Measurements from ENCODE around the gene CEP43. TPM values are rescaled to one million over a fixed set of nuclear protein-coding genes. Genes with fewer than 3 reads are reported as not detected.

Gene CEP43
- total RNA-seq, 5 donors from 2014 or later (not counting 1 experiment from before 2014, with no cell fraction given): 12.3 to 15.9 (median 14.8) TPM

DNA sequence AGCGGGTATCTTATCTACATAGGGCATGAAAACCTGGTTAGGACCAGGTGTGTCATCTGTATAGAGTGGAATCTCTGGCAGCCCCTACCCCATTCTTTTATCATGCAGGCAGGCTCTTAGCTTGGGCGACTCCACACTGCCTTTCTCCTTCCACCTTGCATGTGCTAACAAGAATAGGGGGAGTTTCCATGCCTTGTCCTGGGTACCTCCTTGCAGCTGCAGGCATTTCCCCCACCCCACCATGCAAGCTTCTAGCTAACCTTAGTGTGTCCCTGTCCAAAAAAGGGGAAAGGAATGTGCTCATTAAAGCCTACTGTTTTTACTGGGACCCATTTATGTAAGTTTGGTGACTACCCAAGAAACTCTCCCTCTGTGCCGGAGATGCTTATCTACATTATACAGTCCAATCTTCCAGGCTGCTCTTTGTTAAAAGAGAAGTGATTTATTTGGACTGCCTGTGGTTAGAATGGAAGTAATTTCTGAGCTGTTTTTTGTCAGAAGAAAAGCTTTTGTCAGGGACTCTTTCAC is 10.5 kb upstream of the CEP43 start:
- CTCF ChIA-PET: interaction anchor here (0.6 to 3.7 kb wide), 32 partner anchors 9 to 218 kb away, joined by 3 to 38 read pairs (median 6); partner anchors contain the start of genes RNASET2 (in 2 of the 2) and CEP43 (in 1 of the 2)

DNA sequence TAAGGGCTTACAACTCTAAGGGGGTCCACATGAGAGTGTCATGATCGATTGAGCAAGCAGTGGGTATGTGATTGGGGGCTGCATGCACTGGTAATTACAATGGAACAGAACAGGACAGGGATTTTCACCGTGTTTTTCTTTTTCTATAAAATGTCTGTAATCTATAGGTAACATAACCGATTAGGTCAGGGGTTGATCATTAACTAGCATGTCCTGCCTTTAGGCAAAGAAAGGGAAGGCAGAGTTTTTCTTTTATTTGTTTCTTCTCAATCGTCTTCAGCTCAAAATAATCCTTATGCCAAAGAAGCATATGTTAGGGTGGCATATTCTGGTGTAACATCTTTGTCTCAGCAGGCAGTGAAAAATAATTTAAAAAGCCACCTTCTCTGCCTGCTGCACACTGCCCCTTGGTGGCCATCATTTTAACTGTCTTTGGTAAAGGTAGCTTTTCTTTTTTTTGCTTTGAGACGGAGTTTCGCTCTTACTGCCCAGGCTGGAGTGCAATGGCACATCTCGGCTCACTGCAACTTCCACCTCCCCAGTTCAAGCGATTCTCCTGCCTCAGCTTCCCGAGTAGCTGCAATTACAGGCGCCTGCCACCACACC is 9.7 kb upstream of the CEP43 start:
- Mint-ChIP-seq H3K36me3 (peaks cover 21% of the 10 kb centered on the region), H3K4me3 (no peak overlapping the region), H3K27ac (peak overlapping the region; percentile 61 to 65), H3K9me3 (no peaks in the 10 kb centered on the region), H3K4me1 (peaks cover 15 to 31% (median 30%) of the 10 kb centered on the region in 3 donors), H3K27me3 (no peaks in the 10 kb centered on the region)
- WGBS (ENCODE audit: insufficient coverage): 50% methylated on average over 2 of the region's 10 CpGs
- H3K27ac ChIP-seq (ENCODE audit: low read length): no peak overlapping the region
- CTCF ChIA-PET: interaction anchor here (0.6 to 3.7 kb wide), 42 partner anchors 8 to 382 kb away, joined by 3 to 38 read pairs (median 6); partner anchors contain the start of genes CEP43 (in 2 of the 2) and RNASET2 (in 1 of the 2)
- peaks cover 0 to 9% of the 10 kb centered on the region in 2 donors for H3K36me3 ChIP-seq (ENCODE audit: control insufficient read depth in 2 of 2, extremely low read depth in 1 of 2, insufficient read depth in 1 of 2, low read length in 1 of 2)
- H3K9me3 ChIP-seq: no peaks in the 10 kb centered on the region
- ATAC-seq (replicated peaks in 1 of 4): peak; percentile 66 to 82 (median 76)
- H3K4me1 ChIP-seq (ENCODE audit: control insufficient read depth in 1 of 2, extremely low read depth in 1 of 2, insufficient read depth in 2 of 2, low read length in 2 of 2): peaks cover 8 to 9% of the 10 kb centered on the region in 2 experiments
- no peak overlapping the region for H3K4me3 ChIP-seq (ENCODE audit: control insufficient read depth in 1 of 2, extremely low read depth in 1 of 2, low read length in 1 of 2)
- POLR2A ChIA-PET: interaction anchor here (0.6 to 0.7 kb wide), 3 partner anchors 33 to 203 kb away, joined by 3 to 4 read pairs (median 4); partner anchors contain the start of gene RNASET2 (in 1 of the 2)
- DNase-seq: peak in 27 of 35 experiments; percentile 14 to 76 (median 43)
- no peaks in the 10 kb centered on the region for H3K27me3 ChIP-seq (replicated peaks in 1 of 2; ENCODE audit: control insufficient read depth in 2 of 2, extremely low read depth in 1 of 2, insufficient read depth in 2 of 2, low read length in 1 of 2)

More for the DNA sequence above, 10.5 kb upstream of the CEP43 start:
- POLR2A ChIA-PET: no interaction called here
- Histone ChIP-seq H3K27me3 (replicated peaks in 1 of 2; ENCODE audit: control insufficient read depth in 2 of 2, extremely low read depth in 1 of 2, insufficient read depth in 2 of 2, low read length in 1 of 2) (no peaks in the 10 kb centered on the region), H3K27ac (ENCODE audit: low read length) (no peak overlapping the region), H3K4me1 (ENCODE audit: control insufficient read depth in 1 of 2, extremely low read depth in 1 of 2, insufficient read depth in 2 of 2, low read length in 2 of 2) (peaks cover 8 to 9% of the 10 kb centered on the region in 2 experiments), H3K36me3 (ENCODE audit: control insufficient read depth in 2 of 2, extremely low read depth in 1 of 2, insufficient read depth in 1 of 2, low read length in 1 of 2) (peaks cover 0 to 7% of the 10 kb centered on the region in 2 donors), H3K9me3 (no peaks in the 10 kb centered on the region), H3K4me3 (ENCODE audit: control insufficient read depth in 1 of 2, extremely low read depth in 1 of 2, low read length in 1 of 2) (no peak overlapping the region)
- peaks cover 15 to 31% (median 31%) of the 10 kb centered on the region in 3 donors for H3K4me1 Mint-ChIP-seq
- peaks cover 20% of the 10 kb centered on the region for H3K36me3 Mint-ChIP-seq
- WGBS (ENCODE audit: insufficient coverage): no CpG with 5 or more reads among the region's 3 CpGs
- peak overlapping the region in 1 of 2 donors; percentile 61 for H3K27ac Mint-ChIP-seq
- ATAC-seq (replicated peaks in 1 of 4) (no peak), DNase-seq (no peak)
- H3K4me3 Mint-ChIP-seq: no peak overlapping the region
- H3K9me3 Mint-ChIP-seq: no peaks in the 10 kb centered on the region
- no peaks in the 10 kb centered on the region for H3K27me3 Mint-ChIP-seq

GRCh38 chr6:166996406-166996805 is 2.8 kb upstream of the CEP43 start:
- H3K27me3 Mint-ChIP-seq: no peaks in the 10 kb centered on the region
- H3K9me3 Mint-ChIP-seq: no peaks in the 10 kb centered on the region
- Histone ChIP-seq H3K4me1 (ENCODE audit: control insufficient read depth in 1 of 2, extremely low read depth in 1 of 2, insufficient read depth in 2 of 2, low read length in 2 of 2) (peaks cover 6 to 17% of the 10 kb centered on the region in 2 experiments), H3K9me3 (no peaks in the 10 kb centered on the region), H3K4me3 (ENCODE audit: control insufficient read depth in 1 of 2, extremely low read depth in 1 of 2, low read length in 1 of 2) (no peak overlapping the region), H3K27me3 (replicated peaks in 1 of 2; ENCODE audit: control insufficient read depth in 2 of 2, extremely low read depth in 1 of 2, insufficient read depth in 2 of 2, low read length in 1 of 2) (no peaks in the 10 kb centered on the region), H3K27ac (ENCODE audit: low read length) (no peak overlapping the region), H3K36me3 (ENCODE audit: control insufficient read depth in 2 of 2, extremely low read depth in 1 of 2, insufficient read depth in 1 of 2, low read length in 1 of 2) (peaks cover 0 to 8% of the 10 kb centered on the region in 2 donors)
- ChIA-PET CTCF (interaction anchor here in 1 of 2 donors (1.1 to 1.2 kb wide), 2 partner anchors 55 to 222 kb away, joined by 4 to 8 read pairs; no protein-coding TSS in a partner anchor), POLR2A (interaction anchor here (0.5 to 0.6 kb wide), 2 partner anchors 17 to 133 kb away, joined by 3 read pairs; no protein-coding TSS in a partner anchor)
- DNase-seq (no peak), ATAC-seq (replicated peaks in 1 of 4) (no peak)
- no peak overlapping the region for H3K4me3 Mint-ChIP-seq
- no peak overlapping the region for H3K27ac Mint-ChIP-seq
- WGBS (ENCODE audit: insufficient coverage): 95% methylated on average over 3 of the region's 7 CpGs
- H3K36me3 Mint-ChIP-seq: peaks cover 14% of the 10 kb centered on the region
- peaks cover 24 to 32% (median 26%) of the 10 kb centered on the region in 3 donors for H3K4me1 Mint-ChIP-seq

DNA sequence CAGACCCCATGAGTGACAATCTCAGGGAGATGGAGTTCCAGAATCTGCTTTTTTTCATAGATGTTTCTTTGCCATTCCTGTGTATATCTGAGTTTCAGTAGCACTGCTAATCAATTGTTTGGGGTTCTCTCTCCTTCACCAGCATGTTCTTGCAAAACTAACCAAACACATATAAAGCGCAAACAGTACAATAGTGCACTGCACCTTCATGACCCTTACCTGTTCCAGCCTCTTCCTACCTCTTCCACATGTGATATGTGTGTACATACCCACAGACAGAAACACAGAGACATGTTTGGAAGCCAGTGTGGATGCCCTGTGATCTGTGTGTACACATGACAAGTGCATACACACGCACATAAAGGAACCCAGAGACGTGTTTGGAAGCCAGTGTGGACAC is 1.8 kb upstream of the CEP43 start:
- peaks cover 11% of the 10 kb centered on the region for H3K36me3 Mint-ChIP-seq
- H3K27ac ChIP-seq (ENCODE audit: low read length): no peak overlapping the region
- DNase-seq: no peak
- H3K36me3 ChIP-seq (ENCODE audit: control insufficient read depth in 2 of 2, extremely low read depth in 1 of 2, insufficient read depth in 1 of 2, low read length in 1 of 2): peaks cover 0 to 9% of the 10 kb centered on the region in 2 donors
- ChIA-PET POLR2A (no interaction called here), CTCF (interaction anchor here (0.9 to 1.5 kb wide), 2 partner anchors 8 to 145 kb away, joined by 3 to 4 read pairs; no protein-coding TSS in a partner anchor)
- no peaks in the 10 kb centered on the region for H3K27me3 Mint-ChIP-seq
- H3K27ac Mint-ChIP-seq: peak overlapping the region; percentile 55 to 77
- peak overlapping the region; percentile 95 to 98 for H3K4me3 ChIP-seq (ENCODE audit: control insufficient read depth in 1 of 2, extremely low read depth in 1 of 2, low read length in 1 of 2)
- no peaks in the 10 kb centered on the region for H3K27me3 ChIP-seq (replicated peaks in 1 of 2; ENCODE audit: control insufficient read depth in 2 of 2, extremely low read depth in 1 of 2, insufficient read depth in 2 of 2, low read length in 1 of 2)
- H3K4me3 Mint-ChIP-seq: peak overlapping the region; percentile 84 to 85 (median 84)
- H3K4me1 ChIP-seq (ENCODE audit: control insufficient read depth in 1 of 2, extremely low read depth in 1 of 2, insufficient read depth in 2 of 2, low read length in 2 of 2): peaks cover 6 to 19% of the 10 kb centered on the region in 2 experiments
- WGBS (ENCODE audit: insufficient coverage): 67% methylated on average over 3 of the region's 3 CpGs
- H3K4me1 Mint-ChIP-seq: peaks cover 30 to 39% (median 30%) of the 10 kb centered on the region in 3 donors
- no peaks in the 10 kb centered on the region for H3K9me3 Mint-ChIP-seq
- H3K9me3 ChIP-seq: no peaks in the 10 kb centered on the region
- ATAC-seq (replicated peaks in 1 of 4): no peak

DNA sequence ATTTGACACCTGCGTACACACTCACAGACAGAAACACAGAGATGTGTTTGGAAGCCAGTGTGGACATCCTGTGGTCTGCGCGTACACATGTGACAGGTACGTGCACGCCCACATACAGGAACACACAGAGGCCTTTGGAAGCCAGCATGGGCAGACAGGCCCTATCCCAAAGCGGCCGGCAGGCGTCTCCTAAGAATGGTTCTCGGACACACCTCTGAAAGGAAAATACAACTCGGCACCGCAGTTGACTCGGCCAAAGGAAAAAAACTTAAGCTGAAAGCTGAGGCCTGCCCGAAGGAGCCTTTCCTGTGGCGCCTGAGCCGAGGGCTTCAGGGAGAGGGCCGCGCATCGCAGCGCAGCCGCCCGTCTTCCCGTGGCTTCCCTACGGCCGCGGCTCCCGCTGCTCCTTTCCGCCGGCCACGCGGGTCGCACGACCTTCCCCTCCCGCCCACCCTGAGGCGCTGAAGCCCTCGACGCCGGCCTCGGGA is 1.4 kb upstream of the CEP43 start:
- H3K36me3 Mint-ChIP-seq: peaks cover 11% of the 10 kb centered on the region
- ATAC-seq (replicated peaks in 1 of 4): peak in 1 of 4 experiments; percentile 21
- H3K9me3 Mint-ChIP-seq: no peaks in the 10 kb centered on the region
- ChIA-PET CTCF (interaction anchor here (0.9 to 1.5 kb wide), 3 partner anchors 9 to 144 kb away, joined by 3 to 4 read pairs (median 3); no protein-coding TSS in a partner anchor), POLR2A (no interaction called here)
- Histone ChIP-seq H3K27ac (ENCODE audit: low read length) (no peak overlapping the region), H3K4me3 (ENCODE audit: control insufficient read depth in 1 of 2, extremely low read depth in 1 of 2, low read length in 1 of 2) (peak overlapping the region; percentile 95 to 98), H3K36me3 (ENCODE audit: control insufficient read depth in 2 of 2, extremely low read depth in 1 of 2, insufficient read depth in 1 of 2, low read length in 1 of 2) (peaks cover 0 to 5% of the 10 kb centered on the region in 2 donors), H3K9me3 (no peaks in the 10 kb centered on the region), H3K4me1 (ENCODE audit: control insufficient read depth in 1 of 2, extremely low read depth in 1 of 2, insufficient read depth in 2 of 2, low read length in 2 of 2) (peaks cover 6 to 19% of the 10 kb centered on the region in 2 experiments), H3K27me3 (replicated peaks in 1 of 2; ENCODE audit: control insufficient read depth in 2 of 2, extremely low read depth in 1 of 2, insufficient read depth in 2 of 2, low read length in 1 of 2) (no peaks in the 10 kb centered on the region)
- WGBS (ENCODE audit: insufficient coverage): 2% methylated on average over 33 of the region's 38 CpGs
- H3K4me1 Mint-ChIP-seq: peaks cover 30 to 39% (median 30%) of the 10 kb centered on the region in 3 donors
- peak overlapping the region; percentile 84 to 85 (median 84) for H3K4me3 Mint-ChIP-seq
- H3K27ac Mint-ChIP-seq: peak overlapping the region; percentile 55 to 77
- no peaks in the 10 kb centered on the region for H3K27me3 Mint-ChIP-seq
- DNase-seq: peak in 30 of 35 experiments; percentile 10 to 55 (median 22)
